GM06990 (cell line): ENCODE measurements around the gene SLC35F1.

Experiments used
- DNase-seq: peaks from one replicate; pipeline ENCODE4 v3.0.0-alpha.2; 2011; ENCODE audit not compliant: insufficient read length; ENCODE audit errors: extremely low read depth
- H3K27me3 ChIP-seq: replicated peaks from 2 replicates; pipeline ENCODE4 v1.6.0; 2011; ENCODE audit warnings: low read length; ENCODE audit not compliant: control insufficient read depth, insufficient read depth
- H3K36me3 ChIP-seq: 2 replicates; pipeline ENCODE4 v1.5.1; 2011; ENCODE audit warnings: low read length; ENCODE audit not compliant: control insufficient read depth, insufficient read depth
- H3K4me3 ChIP-seq: replicated peaks from 2 replicates; pipeline ENCODE4 v1.5.1; 2011; ENCODE audit warnings: low read depth, mild to moderate bottlenecking, control low read depth, low read length
- CTCF ChIP-seq: IDR thresholded peaks from 2 replicates; pipeline ENCODE4 v1.5.1; 2011; ENCODE audit warnings: low read length, control low read depth, mild to moderate bottlenecking, inconsistent platforms; ENCODE audit not compliant: insufficient read depth, poor library complexity, severe bottlenecking

The SLC35F1 gene

GRCh38 chr6:118284736-118285360 lies 377.8 kb downstream of the SLC35F1 start:
- DNase-seq: no peak
- peak; percentile 29 for TF ChIP-seq CTCF
- H3K27me3 ChIP-seq: no peaks in the 10 kb centered on the region; the same call in 1 of the 2 replicates
- H3K4me3 ChIP-seq: no peak overlapping the region
- H3K36me3 ChIP-seq: no peaks in the 10 kb centered on the region

DNA sequence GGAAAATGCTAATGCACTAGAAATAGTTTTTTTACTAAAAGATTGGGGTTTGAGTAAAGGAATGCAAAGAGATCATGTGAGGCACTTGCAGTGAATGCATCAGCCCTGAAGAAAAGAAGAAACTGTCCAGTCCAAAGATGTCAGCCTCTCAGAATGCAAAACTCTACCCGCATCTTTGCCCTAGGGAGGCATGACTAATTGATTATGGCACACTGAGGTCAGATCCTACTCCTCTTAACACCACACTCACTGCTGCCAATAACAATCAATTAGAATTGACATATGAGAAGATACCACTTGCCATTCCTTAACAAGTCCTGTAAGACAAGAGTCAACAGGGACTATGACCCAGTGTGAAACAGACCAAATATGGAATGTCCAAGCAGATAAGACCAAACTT lies 378.7 kb downstream of the SLC35F1 start:
- Histone ChIP-seq H3K4me3 (no peak overlapping the region), H3K27me3 (no peaks in the 10 kb centered on the region; the same call in 1 of the 2 replicates), H3K36me3 (no peaks in the 10 kb centered on the region)
- no peak for DNase-seq
- TF ChIP-seq CTCF: no peak

- Histone ChIP-seq H3K27me3 (no peaks in the 10 kb centered on the region; the same call in 1 of the 2 replicates), H3K36me3 (no peaks in the 10 kb centered on the region), H3K4me3 (no peak overlapping the region)
- TF ChIP-seq CTCF: no peak
- DNase-seq: no peak
These were observed 381.5 kb downstream of the SLC35F1 start for GRCh38 chr6:118288355-118289124.

GRCh38 chr6:118292558-118292957 lies 385.5 kb downstream of the SLC35F1 start:
- TF ChIP-seq CTCF: no peak
- no peak overlapping the region for H3K4me3 ChIP-seq
- DNase-seq: no peak
- no peaks in the 10 kb centered on the region for H3K36me3 ChIP-seq
- no peaks in the 10 kb centered on the region for H3K27me3 ChIP-seq

GRCh38 chr6:118294906-118295305 lies 387.8 kb downstream of the SLC35F1 start:
- H3K27me3 ChIP-seq: no peaks in the 10 kb centered on the region
- no peaks in the 10 kb centered on the region for H3K36me3 ChIP-seq
- H3K4me3 ChIP-seq: no peak overlapping the region
- DNase-seq: no peak
- TF ChIP-seq CTCF: no peak
